OCI-LY3 (cell line): ENCODE results near the gene ZNF25.

Experiments
- EZH2phosphoT487 ChIP-seq: fragments of 200-600 bp; shearing (Covaris generic); IDR thresholded peaks from 2 replicates; pipeline ENCODE4 v1.6.1; 2018; ENCODE audit warnings: antibody characterized with exemption, mixed run types, low read depth
- TF ChIP-seq, protein P1 (sequence below): fragments of 200-600, 300-600 bp; sonication (generic); IDR thresholded peaks from 2 replicates; pipeline ENCODE4 v1.5.1; 2014; ENCODE audit warnings: antibody characterized with exemption, low read length, low read depth

GRCh38 chr10:37930423-37930822, 46.0 kb downstream of the ZNF25 start:
- TF ChIP-seq, protein P1, sequence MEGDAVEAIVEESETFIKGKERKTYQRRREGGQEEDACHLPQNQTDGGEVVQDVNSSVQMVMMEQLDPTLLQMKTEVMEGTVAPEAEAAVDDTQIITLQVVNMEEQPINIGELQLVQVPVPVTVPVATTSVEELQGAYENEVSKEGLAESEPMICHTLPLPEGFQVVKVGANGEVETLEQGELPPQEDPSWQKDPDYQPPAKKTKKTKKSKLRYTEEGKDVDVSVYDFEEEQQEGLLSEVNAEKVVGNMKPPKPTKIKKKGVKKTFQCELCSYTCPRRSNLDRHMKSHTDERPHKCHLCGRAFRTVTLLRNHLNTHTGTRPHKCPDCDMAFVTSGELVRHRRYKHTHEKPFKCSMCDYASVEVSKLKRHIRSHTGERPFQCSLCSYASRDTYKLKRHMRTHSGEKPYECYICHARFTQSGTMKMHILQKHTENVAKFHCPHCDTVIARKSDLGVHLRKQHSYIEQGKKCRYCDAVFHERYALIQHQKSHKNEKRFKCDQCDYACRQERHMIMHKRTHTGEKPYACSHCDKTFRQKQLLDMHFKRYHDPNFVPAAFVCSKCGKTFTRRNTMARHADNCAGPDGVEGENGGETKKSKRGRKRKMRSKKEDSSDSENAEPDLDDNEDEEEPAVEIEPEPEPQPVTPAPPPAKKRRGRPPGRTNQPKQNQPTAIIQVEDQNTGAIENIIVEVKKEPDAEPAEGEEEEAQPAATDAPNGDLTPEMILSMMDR = no peak
- TF ChIP-seq EZH2phosphoT487 = no peak
